Suprapubic skin (tissue), 3 donors: Measurements from ENCODE around the gene PIK3R1.

Experiments
- CTCF ChIP-seq, 2 donors: fragments of 200-600 bp in 1 of 2; fragments of 450-650 bp in 1 of 2; sonication (generic) in 1 of 2; IDR thresholded peaks; one replicate each; pipeline ENCODE4 v1.5.1; 2016 to 2019; ENCODE audit warnings: antibody characterized with exemption in 2 of 2, mild to moderate bottlenecking in 1 of 2, moderate library complexity in 1 of 2
- POLR2A ChIP-seq, 2 donors: fragments of 450-650 bp; IDR thresholded peaks; one replicate each; pipeline ENCODE4 v1.6.1; 2017; ENCODE audit warnings: antibody characterized with exemption in 2 of 2, mild to moderate bottlenecking in 2 of 2, moderate library complexity in 2 of 2

- TF ChIP-seq POLR2A (IDR thresholded peaks at IDR 0.05) (no peak), CTCF (IDR thresholded peaks at IDR 0.05) (no peak)
These were observed 56.7 kb downstream of the PIK3R1 start for GRCh38 chr5:68272289-68272688.
